NCI-H2171 (cell line): ENCODE results near the gene DPT.
A peak's percentile ranks its signal among the peaks of the same experiment; 100 is the strongest.

Source experiments
- DNase-seq: peaks from one replicate; lab custom pipeline; 2025; lab: John Stamatoyannopoulos, UW

DPT gene

DNA sequence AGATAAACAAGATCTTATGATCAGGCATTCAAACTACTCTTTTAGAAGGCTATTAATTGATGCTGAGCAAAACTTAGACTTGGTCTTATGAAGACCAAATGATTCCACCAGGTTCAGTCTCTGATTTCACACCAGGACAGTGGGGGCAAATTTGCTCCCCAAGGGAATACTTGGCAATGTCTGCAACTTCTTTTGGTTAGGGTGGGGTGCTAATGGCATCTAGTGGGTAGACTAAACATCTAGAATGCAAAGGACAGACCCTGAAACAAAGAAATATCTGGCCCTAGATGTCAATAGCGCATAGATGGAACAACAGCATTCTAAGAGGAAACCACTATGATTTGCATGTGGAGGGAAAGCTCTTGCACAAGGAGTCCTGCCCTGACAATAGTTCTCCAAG, 30.6 kb downstream of the DPT start:
- no peak for DNase-seq

GRCh38 chr1:168697356-168698126, 31.5 kb downstream of the DPT start:
- no peak for DNase-seq

- DNase-seq, result no peak
Measured at GRCh38 chr1:168696125-168696760, 32.8 kb downstream of the DPT start.

GRCh38 chr1:168693872-168694238, 35.2 kb downstream of the DPT start:
- DNase-seq, result no peak

GRCh38 chr1:168693197-168693871, 35.7 kb downstream of the DPT start:
- DNase-seq, result no peak

DNA sequence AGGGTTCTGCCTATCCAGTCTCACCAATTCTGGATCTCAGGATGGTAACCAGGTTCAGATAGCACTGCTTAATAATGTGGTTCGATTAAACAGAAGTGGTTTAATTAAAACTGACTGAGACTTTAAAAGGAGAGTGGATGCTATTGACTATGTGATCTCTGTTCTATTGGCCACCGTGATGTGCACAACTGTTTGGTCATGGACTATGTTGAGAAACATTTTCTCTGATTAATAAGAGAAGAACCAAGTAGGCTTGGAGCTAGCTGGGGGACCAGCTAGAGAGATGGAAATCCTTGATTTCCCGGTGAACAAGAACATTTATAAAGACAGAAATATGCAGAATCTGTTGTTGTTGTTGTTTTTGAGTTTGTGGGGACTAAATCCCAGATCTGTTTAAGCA, 36.5 kb downstream of the DPT start:
- DNase-seq, result no peak

DNA sequence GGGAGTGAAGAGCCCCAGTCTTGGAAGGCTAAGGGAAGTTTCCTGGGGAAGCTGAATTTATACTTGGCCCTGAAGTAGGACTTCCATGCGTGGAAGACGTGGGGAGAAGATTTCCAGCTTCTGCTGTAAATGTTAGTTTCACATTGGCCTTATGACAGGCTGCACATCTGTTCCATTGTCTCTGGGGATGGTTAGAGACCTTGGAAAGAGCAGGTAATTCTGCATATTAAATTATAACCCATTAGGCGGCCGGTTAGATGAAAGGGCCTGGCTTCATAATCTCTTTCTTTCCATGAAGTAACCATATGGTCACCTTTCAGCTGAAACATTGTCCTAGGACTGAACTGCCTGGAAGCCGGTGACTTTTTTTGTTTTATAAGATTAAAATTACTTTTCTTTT, 37.5 kb downstream of the DPT start:
- DNase-seq, result peak; percentile 70

DNA sequence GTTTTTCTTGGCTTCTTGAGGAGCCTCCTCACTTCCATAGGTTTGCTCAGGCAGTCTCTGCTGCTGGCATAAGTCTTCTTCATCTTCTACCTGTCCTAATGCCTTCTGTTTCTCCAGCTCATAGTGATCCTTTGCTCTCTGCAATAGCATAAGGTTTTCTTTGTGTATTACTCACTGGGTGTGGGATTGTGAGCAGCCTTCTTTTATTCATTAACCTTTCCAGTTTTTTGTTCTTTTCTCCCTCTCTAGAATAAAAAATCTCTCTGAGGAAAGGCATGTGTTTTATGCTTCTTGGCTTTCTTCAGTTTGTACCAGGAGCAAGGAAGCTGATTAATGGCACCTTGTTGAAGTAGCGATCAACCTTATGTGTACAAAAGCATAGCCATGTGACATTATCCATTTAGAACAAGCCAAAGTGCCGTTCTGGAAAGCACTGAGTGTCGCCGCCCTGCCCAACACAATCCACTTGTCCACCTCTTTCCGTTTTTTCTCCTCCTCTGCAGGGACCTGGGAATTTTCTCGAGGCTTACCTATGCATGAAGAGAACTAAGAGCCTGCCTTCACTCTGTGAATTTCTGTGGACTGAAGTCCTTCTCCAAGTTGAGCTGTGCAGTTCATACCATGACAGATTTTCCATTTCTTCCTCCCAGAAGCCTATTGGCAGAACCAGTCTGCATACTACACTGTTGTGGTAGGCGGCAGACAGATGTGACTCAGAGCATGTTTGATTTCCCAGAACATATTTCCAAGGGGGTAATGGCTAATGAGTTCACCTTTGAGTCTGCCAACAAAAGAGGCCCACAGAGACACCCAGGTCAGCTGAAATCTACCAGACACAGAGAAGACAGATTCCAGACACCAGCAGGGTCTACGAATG, 39.0 kb downstream of the DPT start:
- no peak for DNase-seq

DNA sequence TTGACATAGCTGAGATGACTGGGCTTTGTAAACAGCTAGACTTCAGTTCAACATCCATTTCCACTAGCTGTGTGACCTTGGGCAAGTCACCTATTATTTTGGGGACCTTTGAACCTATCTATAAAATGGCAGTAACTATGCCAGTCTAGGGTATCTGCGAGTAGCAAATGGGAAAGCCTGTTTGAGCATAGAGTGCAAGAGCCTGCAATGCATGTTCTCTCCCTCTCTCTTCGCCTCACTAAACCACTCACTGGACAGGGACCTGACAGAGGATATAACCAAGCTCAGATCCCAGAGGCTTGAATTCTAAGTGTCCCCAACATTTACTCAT, 39.7 kb downstream of the DPT start:
- DNase-seq, result no peak

- no peak for DNase-seq
Measured at GRCh38 chr1:168688644-168689326, 40.2 kb downstream of the DPT start.

GRCh38 chr1:168687816-168688215, 41.2 kb downstream of the DPT start:
- DNase-seq, result no peak

DNA sequence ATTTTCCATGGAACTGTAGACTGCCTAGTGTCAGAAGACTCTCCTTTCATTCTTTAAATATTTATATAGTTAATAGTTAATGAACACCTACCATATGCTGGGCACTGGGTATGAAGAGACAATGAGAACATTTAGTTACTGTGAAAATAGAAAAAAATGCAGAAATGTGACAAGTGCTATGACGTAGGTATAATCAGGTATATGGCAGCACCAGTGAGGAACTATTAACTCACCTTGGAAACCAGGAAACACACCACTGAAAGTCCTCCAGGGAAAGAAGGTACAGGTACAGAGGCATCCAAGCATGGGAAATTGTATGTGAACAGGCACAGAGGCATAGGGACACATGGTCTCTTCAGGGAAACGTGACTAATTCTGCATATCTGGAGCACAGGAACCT, 42.3 kb downstream of the DPT start:
- DNase-seq, result no peak

DNA sequence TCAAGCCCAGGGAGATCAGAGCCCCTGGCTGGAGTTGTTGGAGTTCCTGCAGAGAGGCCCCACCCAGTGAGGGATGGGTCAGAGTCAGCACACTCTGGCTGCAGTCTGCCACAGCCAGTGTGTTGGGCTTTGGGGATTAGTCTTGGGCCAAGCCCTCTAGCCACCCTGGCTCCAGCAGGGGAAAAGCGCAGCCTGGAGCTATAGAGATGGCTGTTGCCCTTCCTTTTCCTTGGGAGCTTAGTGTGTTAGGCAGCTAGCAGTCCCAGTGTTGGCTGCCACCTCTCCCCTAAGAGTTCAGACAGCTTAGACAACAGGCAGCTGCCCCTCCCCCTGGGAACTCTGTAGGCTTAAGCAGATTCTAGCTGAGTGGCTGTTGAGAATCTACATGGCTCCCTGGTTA, 45.1 kb downstream of the DPT start:
- no peak for DNase-seq

DNA sequence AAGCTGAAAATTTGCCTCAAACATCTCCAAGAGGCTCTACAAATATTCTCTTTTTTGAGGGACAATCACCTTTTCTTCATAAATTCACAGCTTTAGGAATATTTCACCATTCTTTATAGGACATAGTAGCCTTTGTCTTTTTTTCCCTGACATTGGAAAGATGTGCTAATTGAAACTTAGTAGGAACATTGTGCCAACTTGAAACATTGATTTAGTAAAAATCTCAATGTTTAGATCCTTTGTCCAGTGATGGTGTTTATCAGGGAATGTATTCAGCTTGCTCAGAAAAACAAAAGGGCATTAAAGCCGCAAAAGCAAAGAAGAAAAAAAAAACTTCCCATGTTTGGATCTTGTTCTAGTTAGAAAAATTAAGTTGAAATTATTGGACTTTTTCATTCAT, 52.1 kb downstream of the DPT start:
- no peak for DNase-seq

GRCh38 chr1:168676029-168676812, 52.8 kb downstream of the DPT start:
- DNase-seq, result no peak

DNA sequence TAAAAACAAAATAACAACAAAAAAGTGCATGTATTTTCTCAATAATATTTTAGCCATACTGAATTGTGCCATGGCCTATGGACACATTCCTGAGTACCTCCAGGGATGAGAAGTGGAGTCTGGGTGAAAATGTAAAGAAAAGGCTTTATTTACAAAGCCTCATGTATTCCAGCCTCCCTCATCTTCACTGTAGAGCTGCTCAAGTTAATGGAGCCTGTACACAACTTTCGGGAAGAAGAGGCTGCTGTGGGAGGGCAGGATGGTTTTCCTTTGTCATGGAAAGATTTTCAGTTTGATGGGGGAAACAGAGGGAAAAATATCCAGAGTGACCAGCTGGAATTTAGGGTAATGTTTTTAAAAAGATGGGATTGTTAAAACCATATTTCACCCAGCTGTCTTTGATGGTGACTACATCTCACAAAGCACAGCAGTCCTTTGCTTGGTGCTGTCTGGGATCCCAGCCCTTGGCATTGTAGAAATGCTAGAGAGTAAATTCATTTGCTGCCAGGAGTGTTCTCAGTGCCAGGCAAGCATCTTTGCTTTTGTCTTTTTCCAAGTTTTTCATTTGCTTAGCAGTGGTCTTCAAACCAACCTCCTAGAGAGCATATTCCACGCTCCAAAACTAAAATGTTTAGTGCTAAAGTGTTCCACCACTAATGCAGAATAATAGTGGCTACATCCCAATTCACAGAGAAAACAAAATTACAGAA, 54.9 kb downstream of the DPT start:
- no peak for DNase-seq

DNA sequence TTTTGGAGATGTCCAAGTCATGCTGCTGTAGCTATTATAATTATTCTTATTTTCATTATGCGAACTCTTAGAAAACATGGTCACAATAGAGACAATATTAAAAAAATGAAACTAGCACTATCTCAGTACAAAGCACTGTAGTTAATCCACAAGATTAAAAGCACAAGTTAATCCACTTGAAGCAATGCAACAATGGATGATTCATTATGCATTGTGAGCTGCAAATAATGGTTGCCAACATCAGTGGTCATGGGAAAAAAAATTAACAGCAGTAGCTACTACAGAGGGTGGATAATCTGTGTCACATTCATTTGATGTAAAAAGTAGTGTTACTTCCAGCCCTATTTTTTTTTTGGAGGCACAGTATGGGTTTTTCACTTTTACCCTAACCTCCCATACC, 56.7 kb downstream of the DPT start:
- no peak for DNase-seq

DNA sequence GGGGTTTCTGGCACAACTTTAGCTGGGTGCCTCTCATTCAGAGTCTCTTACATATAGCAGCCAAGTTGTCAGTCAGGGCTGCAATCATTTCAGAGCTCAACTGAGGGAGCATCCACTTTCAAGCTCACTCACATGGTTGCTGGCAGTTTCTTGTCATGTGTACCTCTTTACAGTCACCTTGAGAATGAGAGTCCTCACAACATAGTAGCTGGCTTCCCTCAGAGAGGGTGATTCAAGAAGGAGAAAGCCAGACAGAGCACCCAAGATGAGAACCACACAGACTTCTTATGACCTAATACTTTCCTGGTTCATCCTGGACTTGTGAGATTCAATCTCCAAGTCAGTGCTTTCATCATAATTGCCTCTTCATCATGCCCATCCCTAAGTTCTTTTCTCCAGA, 57.2 kb downstream of the DPT start:
- no peak for DNase-seq

- DNase-seq, result no peak
Measured at GRCh38 chr1:168665975-168666374, 63.0 kb downstream of the DPT start.

DNA sequence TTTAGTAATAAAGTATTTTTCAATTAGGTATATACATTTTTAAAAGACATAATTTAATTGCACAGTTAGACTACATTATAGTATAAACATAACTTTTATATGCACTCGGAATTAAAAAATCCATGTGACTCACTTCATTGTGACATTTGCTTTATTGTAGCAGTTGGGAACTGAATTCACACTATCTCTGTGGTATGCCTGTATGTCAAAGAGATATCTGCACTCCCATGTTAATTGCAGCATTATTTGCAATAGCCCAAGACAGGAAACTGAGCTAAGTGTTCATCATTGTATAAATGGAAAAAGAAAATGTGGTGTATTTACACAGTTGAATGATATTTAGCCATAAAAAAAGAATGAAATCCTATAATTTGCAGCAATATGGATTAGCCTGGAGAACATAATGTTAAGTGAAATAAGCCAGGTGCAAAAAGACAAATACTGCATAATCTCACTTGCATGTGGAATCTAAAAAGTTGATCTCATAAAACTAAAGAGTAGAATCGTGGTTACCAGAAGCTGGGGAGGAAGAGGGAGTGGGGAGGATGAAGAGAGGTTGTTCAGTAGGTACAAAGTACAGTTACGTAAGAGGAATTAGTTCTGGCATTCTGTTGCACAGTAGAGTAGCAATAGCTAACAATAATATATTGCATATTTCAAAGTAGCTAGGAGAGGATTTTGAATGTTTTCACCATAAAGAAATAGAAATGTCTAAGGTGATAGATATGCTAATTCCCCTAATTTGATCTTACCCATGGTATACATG, 64.8 kb downstream of the DPT start:
- no peak for DNase-seq
